Neural cell (in vitro differentiated cells): Measurements from ENCODE around the gene MKNK1. TPM values are rescaled to one million over a fixed set of nuclear protein-coding genes. Genes with fewer than 3 reads are reported as not detected.

Experiments
- H2AFZ ChIP-seq: fragments of 200-600, 300-800 bp; sonication (generic), shearing (Covaris generic); 2 replicates; pipeline ENCODE4 v1.6.0; 2014; ENCODE audit warnings: low read depth, mild to moderate bottlenecking, antibody characterized with exemption, low read length, moderate library complexity
- H3F3A ChIP-seq: fragments of 200-600 bp; shearing (Covaris generic); 2 replicates; pipeline ENCODE4 v1.6.1; 2016; ENCODE audit warnings: mild to moderate bottlenecking, moderate library complexity, mixed read lengths, antibody characterized with exemption, low read length; ENCODE audit not compliant: insufficient read depth, poor library complexity, severe bottlenecking
- H3K27ac ChIP-seq: fragments of 200-600, 300-800 bp; sonication (generic), shearing (Covaris generic); 2 replicates; pipeline ENCODE4 v1.5.1; 2014; ENCODE audit warnings: mild to moderate bottlenecking, low read length, moderate library complexity
- H3K27me3 ChIP-seq: fragments of 300-800, 200-600 bp; sonication (generic), shearing (Covaris generic); 2 replicates; pipeline ENCODE4 v1.6.0; 2014; ENCODE audit warnings: mild to moderate bottlenecking, low read depth, low read length, moderate library complexity; ENCODE audit not compliant: insufficient read depth
- H3K36me3 ChIP-seq: fragments of 300-800, 200-600 bp; sonication (generic), shearing (Covaris generic); 2 replicates; pipeline ENCODE4 v1.5.1; 2014; ENCODE audit warnings: mild to moderate bottlenecking, antibody characterized with exemption, low read length, moderate library complexity; ENCODE audit not compliant: insufficient read depth
- H3K4me2 ChIP-seq: fragments of 300-800, 200-600 bp; sonication (generic), shearing (Covaris generic); 2 replicates; pipeline ENCODE4 v1.6.0; 2014; ENCODE audit warnings: mild to moderate bottlenecking, low read length
- H3K4me3 ChIP-seq: fragments of 300-800, 200-600 bp; sonication (generic), shearing (Covaris generic); 2 replicates; pipeline ENCODE4 v1.5.1; 2014; ENCODE audit warnings: mild to moderate bottlenecking, low read length, moderate library complexity
- H3K79me2 ChIP-seq: fragments of 200-600 bp; shearing (Covaris generic); replicated peaks from 2 replicates; pipeline ENCODE4 v1.6.0; 2014; ENCODE audit warnings: mild to moderate bottlenecking, low read length, moderate library complexity; ENCODE audit not compliant: insufficient read depth
- H3K9ac ChIP-seq: fragments of 300-800, 200-600 bp; sonication (generic), shearing (Covaris generic); 2 replicates; pipeline ENCODE4 v1.6.1; 2016; ENCODE audit warnings: mild to moderate bottlenecking, low read length, mixed read lengths
- H3K9me2 ChIP-seq: fragments of 200-600 bp; shearing (Covaris generic); 2 replicates; pipeline ENCODE4 v1.6.1; 2016; ENCODE audit warnings: mild to moderate bottlenecking, low read length, mixed read lengths; ENCODE audit not compliant: insufficient read depth
- H3K9me3 ChIP-seq: fragments of 200-600, 300-800 bp; sonication (generic), shearing (Covaris generic); 2 replicates; pipeline ENCODE4 v1.6.1; 2016; ENCODE audit warnings: mild to moderate bottlenecking, mixed run types, low read length, moderate library complexity, mixed read lengths
- H4K20me1 ChIP-seq: fragments of 200-600 bp; shearing (Covaris generic); 2 replicates; pipeline ENCODE4 v1.6.1; 2016; ENCODE audit warnings: mild to moderate bottlenecking, mixed run types; ENCODE audit not compliant: insufficient read depth
- CTCF ChIP-seq: fragments of 450-650 bp; IDR thresholded peaks from 2 replicates; pipeline ENCODE4 v1.5.1; 2014; ENCODE audit warnings: antibody characterized with exemption, mild to moderate bottlenecking, moderate library complexity; ENCODE audit not compliant: poor library complexity, severe bottlenecking
- EP300 ChIP-seq: fragments of 450-650 bp; conservative IDR thresholded peaks from 2 replicates; pipeline ENCODE4 v1.6.1; 2014; ENCODE audit warnings: antibody characterized with exemption, mild to moderate bottlenecking, moderate library complexity; ENCODE audit not compliant: poor library complexity, severe bottlenecking
- EZH2 ChIP-seq: fragments of 200-600, 300-800 bp; shearing (Covaris generic), sonication (generic); IDR thresholded peaks from 2 replicates; pipeline ENCODE4 v1.6.1; 2014; ENCODE audit warnings: antibody characterized with exemption, low read length, borderline replicate concordance, mild to moderate bottlenecking; ENCODE audit not compliant: insufficient read depth, poor library complexity, severe bottlenecking
- MXI1 ChIP-seq: fragments of 450-650 bp; conservative IDR thresholded peaks from 2 replicates; pipeline ENCODE4 v1.6.1; 2014; ENCODE audit warnings: antibody characterized with exemption, mild to moderate bottlenecking; ENCODE audit not compliant: poor library complexity, severe bottlenecking
- POLR2AphosphoS5 ChIP-seq: IDR thresholded peaks from 2 replicates; pipeline ENCODE4 v1.6.1; 2012
- RAD21 ChIP-seq: fragments of 450-650 bp; conservative IDR thresholded peaks from 2 replicates; pipeline ENCODE4 v1.6.1; 2014; ENCODE audit warnings: antibody characterized with exemption, mild to moderate bottlenecking, moderate library complexity
- REST ChIP-seq: IDR thresholded peaks from 2 replicates; pipeline ENCODE4 v1.6.1; 2012; ENCODE audit warnings: borderline replicate concordance
- SMC3 ChIP-seq: fragments of 450-650 bp; conservative IDR thresholded peaks from 2 replicates; pipeline ENCODE4 v1.6.1; 2014; ENCODE audit warnings: antibody characterized with exemption, mild to moderate bottlenecking, moderate library complexity; ENCODE audit not compliant: poor library complexity
- TAF1 ChIP-seq: IDR thresholded peaks from 2 replicates; pipeline ENCODE4 v1.6.1; 2012; ENCODE audit warnings: low read depth
- polyA plus RNA-seq: library from polyadenylated mRNA; depleted of rRNA; stranded (reverse); fragments of >200 nt; gene quantifications from 2 replicates; pipeline ENCODE4 v1.2.3, GENCODE V29; 2014

Gene MKNK1
- polyA plus RNA-seq, 1 donor from 2014 or later = 9.6 TPM

- Histone ChIP-seq H2AFZ (no peak overlapping the region), H3K9me3 (no peaks in the 10 kb centered on the region), H3K36me3 (no peaks in the 10 kb centered on the region), H4K20me1 (no peaks in the 10 kb centered on the region), H3K4me2 (no peak overlapping the region), H3K27me3 (peaks cover 70% of the 10 kb centered on the region), H3K4me3 (no peak overlapping the region), H3K27ac (no peak overlapping the region), H3K9me2 (no peaks in the 10 kb centered on the region), H3K9ac (no peak overlapping the region), H3K79me2 (no peaks in the 10 kb centered on the region), H3F3A (no peaks in the 10 kb centered on the region)
- TF ChIP-seq REST (no peak), POLR2AphosphoS5 (no peak), CTCF (peak; percentile 90), EP300 (no peak), TAF1 (no peak), EZH2 (no peak), SMC3 (peak; percentile 95), MXI1 (peak; percentile 31), RAD21 (peak; percentile 91)
Measured at GRCh38 chr1:46527474-46528296, 76.4 kb downstream of the MKNK1 start.

- H3K79me2 ChIP-seq = no peaks in the 10 kb centered on the region
- TF ChIP-seq POLR2AphosphoS5 (no peak), RAD21 (no peak), EP300 (no peak), REST (no peak), CTCF (no peak), SMC3 (no peak), EZH2 (no peak), MXI1 (no peak), TAF1 (no peak)
- no peaks in the 10 kb centered on the region for H3F3A ChIP-seq
- H3K4me2 ChIP-seq = no peak overlapping the region
- H4K20me1 ChIP-seq = no peaks in the 10 kb centered on the region
- no peak overlapping the region for H2AFZ ChIP-seq
- no peak overlapping the region for H3K27ac ChIP-seq
- no peaks in the 10 kb centered on the region for H3K9me2 ChIP-seq
- no peaks in the 10 kb centered on the region for H3K36me3 ChIP-seq
- no peak overlapping the region for H3K9ac ChIP-seq
- peaks cover 61% of the 10 kb centered on the region for H3K27me3 ChIP-seq
- no peaks in the 10 kb centered on the region for H3K9me3 ChIP-seq
- H3K4me3 ChIP-seq = no peak overlapping the region
Measured at GRCh38 chr1:46526691-46527291, 77.3 kb downstream of the MKNK1 start.
